Measurements from ENCODE around the gene RNF168.

DNA sequence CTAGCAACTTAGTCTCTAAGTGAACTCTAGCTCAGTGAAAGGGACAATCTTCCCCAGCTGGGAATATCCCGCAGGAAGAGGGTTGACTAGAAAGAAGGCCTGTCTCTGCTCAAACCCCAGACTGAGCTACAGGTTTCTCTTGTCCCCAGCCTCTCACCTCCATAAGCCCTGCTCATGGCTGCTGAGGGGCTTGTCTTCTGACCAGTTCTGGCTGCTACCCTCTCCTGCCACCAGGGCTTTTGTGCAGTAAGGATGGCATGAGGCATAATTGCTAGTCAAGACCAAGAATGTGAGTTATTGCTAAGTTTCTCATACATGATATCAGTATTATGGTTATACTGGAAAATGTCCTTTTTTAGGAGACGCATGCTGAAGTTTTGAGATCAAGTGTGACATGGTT, 43.5 kb upstream of the RNF168 start:
- TF ChIP-seq, protein P1, sequence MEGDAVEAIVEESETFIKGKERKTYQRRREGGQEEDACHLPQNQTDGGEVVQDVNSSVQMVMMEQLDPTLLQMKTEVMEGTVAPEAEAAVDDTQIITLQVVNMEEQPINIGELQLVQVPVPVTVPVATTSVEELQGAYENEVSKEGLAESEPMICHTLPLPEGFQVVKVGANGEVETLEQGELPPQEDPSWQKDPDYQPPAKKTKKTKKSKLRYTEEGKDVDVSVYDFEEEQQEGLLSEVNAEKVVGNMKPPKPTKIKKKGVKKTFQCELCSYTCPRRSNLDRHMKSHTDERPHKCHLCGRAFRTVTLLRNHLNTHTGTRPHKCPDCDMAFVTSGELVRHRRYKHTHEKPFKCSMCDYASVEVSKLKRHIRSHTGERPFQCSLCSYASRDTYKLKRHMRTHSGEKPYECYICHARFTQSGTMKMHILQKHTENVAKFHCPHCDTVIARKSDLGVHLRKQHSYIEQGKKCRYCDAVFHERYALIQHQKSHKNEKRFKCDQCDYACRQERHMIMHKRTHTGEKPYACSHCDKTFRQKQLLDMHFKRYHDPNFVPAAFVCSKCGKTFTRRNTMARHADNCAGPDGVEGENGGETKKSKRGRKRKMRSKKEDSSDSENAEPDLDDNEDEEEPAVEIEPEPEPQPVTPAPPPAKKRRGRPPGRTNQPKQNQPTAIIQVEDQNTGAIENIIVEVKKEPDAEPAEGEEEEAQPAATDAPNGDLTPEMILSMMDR (IDR thresholded peaks at IDR 0.05) = no peak
- TF ChIP-seq HDAC2 (IDR thresholded peaks at IDR 0.05) = no peak
